HEK293 (cell line): ENCODE results near the gene DDX51.
A peak's percentile ranks its signal among the peaks of the same experiment; 100 is the strongest.

Experiments used
- CTCF ChIA-PET: fragments of 350-600 bp; formaldehyde crosslinking; extraction: SDS; loops from one replicate; lab custom pipeline; 2021; ENCODE audit warnings: antibody characterized with exemption; lab: Yijun Ruan, JAX
- POLR2A ChIA-PET: fragments of 300-600 bp; formaldehyde crosslinking; extraction: SDS; loops from one replicate; lab custom pipeline; 2020; ENCODE audit warnings: antibody characterized with exemption, inconsistent platforms; lab: Yijun Ruan, JAX
- H3K27ac ChIP-seq: fragments of 200-500 bp; sonication (Bioruptor generic); 2 replicates; pipeline ENCODE4 v1.5.1; 2014; ENCODE audit warnings: low read depth, low read length, control low read depth, inconsistent platforms; ENCODE audit errors: extremely low read depth
- H3K36me3 ChIP-seq, 2 experiments: fragments of 200-500 bp in 1 of 2; sonication (Bioruptor generic) in 1 of 2; 1 replicate in 1 of 2; 2 replicates in 1 of 2; pipeline ENCODE4 v1.5.1; 2014 to 2017; ENCODE audit warnings: inconsistent platforms in 2 of 2, low read length in 2 of 2; ENCODE audit not compliant: control insufficient read depth in 2 of 2, insufficient read depth in 1 of 2
- H3K4me1 ChIP-seq: fragments of 200-500 bp; sonication (Bioruptor generic); 2 replicates; pipeline ENCODE4 v1.5.1; 2014; ENCODE audit warnings: mild to moderate bottlenecking, low read length, inconsistent platforms; ENCODE audit not compliant: control insufficient read depth, insufficient read depth
- H3K4me3 ChIP-seq: 2 replicates; pipeline ENCODE4 v1.5.1; 2011; ENCODE audit warnings: low read depth, mild to moderate bottlenecking, control low read depth, low read length, moderate library complexity
- H3K9me3 ChIP-seq: fragments of 200-500 bp; sonication (Bioruptor generic); 2 replicates; pipeline ENCODE4 v1.5.1; 2014; ENCODE audit warnings: low read depth, low read length, inconsistent platforms; ENCODE audit not compliant: control insufficient read depth, insufficient read depth
- BCL6B ChIP-seq: fragments of 450-650 bp; formaldehyde crosslinking; IDR thresholded peaks from 2 replicates; pipeline ENCODE4 v1.5.1; 2017; ENCODE audit warnings: missing biosample characterization, missing genetic modification characterization
- GFI1B ChIP-seq: fragments of 450-650 bp; formaldehyde crosslinking; IDR thresholded peaks from 2 replicates; pipeline ENCODE4 v1.5.1; 2016; ENCODE audit warnings: missing biosample characterization, missing genetic modification characterization
- GLIS1 ChIP-seq: fragments of 450-650 bp; formaldehyde crosslinking; IDR thresholded peaks from 2 replicates; pipeline ENCODE4 v1.5.1; 2016; ENCODE audit warnings: missing biosample characterization, missing genetic modification characterization
- MYNN ChIP-seq: fragments of 450-650 bp; formaldehyde crosslinking; IDR thresholded peaks from 2 replicates; pipeline ENCODE4 v1.5.1; 2016; ENCODE audit warnings: missing biosample characterization, missing genetic modification characterization, borderline replicate concordance
- SETDB1 ChIP-seq: IDR thresholded peaks from one replicate; pipeline ENCODE4 v1.6.1; 2017; ENCODE audit warnings: mild to moderate bottlenecking, low read length, moderate library complexity, mixed read lengths; ENCODE audit not compliant: insufficient read length
- ZBTB10 ChIP-seq: fragments of 450-650 bp; formaldehyde crosslinking; IDR thresholded peaks from 2 replicates; pipeline ENCODE4 v1.5.1; 2016; ENCODE audit warnings: missing biosample characterization, missing genetic modification characterization
- ZFP37 ChIP-seq: fragments of 450-650 bp; formaldehyde crosslinking; IDR thresholded peaks from 2 replicates; pipeline ENCODE4 v1.5.1; 2016; ENCODE audit warnings: missing biosample characterization, missing genetic modification characterization
- ZNF16 ChIP-seq: fragments of 450-650 bp; formaldehyde crosslinking; IDR thresholded peaks from 2 replicates; pipeline ENCODE4 v1.5.1; 2016; ENCODE audit warnings: low read depth, missing biosample characterization, missing genetic modification characterization
- ZNF19 ChIP-seq: fragments of 450-650 bp; formaldehyde crosslinking; IDR thresholded peaks from 2 replicates; pipeline ENCODE4; 2016; ENCODE audit warnings: missing biosample characterization, missing genetic modification characterization, low read depth
- ZNF2 ChIP-seq: fragments of 450-650 bp; formaldehyde crosslinking; IDR thresholded peaks from 2 replicates; pipeline ENCODE4 v1.5.1; 2016; ENCODE audit warnings: missing biosample characterization, missing genetic modification characterization
- ZNF24 ChIP-seq: fragments of 450-650 bp; formaldehyde crosslinking; IDR thresholded peaks from 2 replicates; pipeline ENCODE4 v1.5.1; 2016; ENCODE audit warnings: missing biosample characterization, missing genetic modification characterization
- ZNF248 ChIP-seq: fragments of 450-650 bp; formaldehyde crosslinking; IDR thresholded peaks from 2 replicates; pipeline ENCODE4 v1.5.1; 2017; ENCODE audit warnings: missing biosample characterization, missing genetic modification characterization
- ZNF266 ChIP-seq: fragments of 450-650 bp; formaldehyde crosslinking; IDR thresholded peaks from 2 replicates; pipeline ENCODE4 v1.5.1; 2016; ENCODE audit warnings: missing biosample characterization, missing genetic modification characterization, low read depth
- ZNF416 ChIP-seq: fragments of 450-650 bp; formaldehyde crosslinking; IDR thresholded peaks from 2 replicates; pipeline ENCODE4 v1.5.1; 2016; ENCODE audit warnings: missing biosample characterization, missing genetic modification characterization
- ZNF473 ChIP-seq: fragments of 450-650 bp; formaldehyde crosslinking; IDR thresholded peaks from 2 replicates; pipeline ENCODE4 v1.5.1; 2017; ENCODE audit warnings: missing biosample characterization, missing genetic modification characterization
- ZNF510 ChIP-seq: fragments of 450-650 bp; formaldehyde crosslinking; IDR thresholded peaks from 2 replicates; pipeline ENCODE4 v1.5.1; 2018; ENCODE audit warnings: mild to moderate bottlenecking, missing genetic modification characterization, missing biosample characterization; ENCODE audit not compliant: insufficient replicate concordance
- ZNF530 ChIP-seq: fragments of 450-650 bp; formaldehyde crosslinking; IDR thresholded peaks from 2 replicates; pipeline ENCODE4 v1.5.1; 2016; ENCODE audit warnings: low read depth, missing biosample characterization, missing genetic modification characterization
- ZNF549 ChIP-seq: fragments of 450-650 bp; IDR thresholded peaks from 2 replicates; pipeline ENCODE4 v1.5.1; 2018; ENCODE audit warnings: missing biosample characterization, missing genetic modification characterization, mild to moderate bottlenecking, inconsistent platforms, moderate library complexity
- ZNF626 ChIP-seq: fragments of 450-650 bp; sonication (Bioruptor Pico); formaldehyde crosslinking; IDR thresholded peaks from 2 replicates; pipeline ENCODE4 v1.5.1; 2018; ENCODE audit warnings: missing biosample characterization, missing genetic modification characterization, inconsistent platforms
- ZSCAN30 ChIP-seq: fragments of 450-650 bp; IDR thresholded peaks from 2 replicates; pipeline ENCODE4 v1.5.1; 2018; ENCODE audit warnings: missing biosample characterization, mild to moderate bottlenecking, missing genetic modification characterization, moderate library complexity
- TF ChIP-seq, protein P1 (sequence below): fragments of 450-650 bp; formaldehyde crosslinking; IDR thresholded peaks from 2 replicates; pipeline ENCODE4 v1.5.1; 2016; ENCODE audit warnings: missing biosample characterization, missing genetic modification characterization
- TF ChIP-seq, protein P2 (sequence below): fragments of 450-650 bp; formaldehyde crosslinking; IDR thresholded peaks from 2 replicates; pipeline ENCODE4 v1.5.1; 2016; ENCODE audit warnings: missing biosample characterization, missing genetic modification characterization, low read depth
- TF ChIP-seq, protein P3 (sequence below): fragments of 450-650 bp; formaldehyde crosslinking; IDR thresholded peaks from 2 replicates; pipeline ENCODE4 v1.5.0; 2017; ENCODE audit warnings: missing biosample characterization, missing genetic modification characterization, borderline replicate concordance

Gene DDX51

DNA sequence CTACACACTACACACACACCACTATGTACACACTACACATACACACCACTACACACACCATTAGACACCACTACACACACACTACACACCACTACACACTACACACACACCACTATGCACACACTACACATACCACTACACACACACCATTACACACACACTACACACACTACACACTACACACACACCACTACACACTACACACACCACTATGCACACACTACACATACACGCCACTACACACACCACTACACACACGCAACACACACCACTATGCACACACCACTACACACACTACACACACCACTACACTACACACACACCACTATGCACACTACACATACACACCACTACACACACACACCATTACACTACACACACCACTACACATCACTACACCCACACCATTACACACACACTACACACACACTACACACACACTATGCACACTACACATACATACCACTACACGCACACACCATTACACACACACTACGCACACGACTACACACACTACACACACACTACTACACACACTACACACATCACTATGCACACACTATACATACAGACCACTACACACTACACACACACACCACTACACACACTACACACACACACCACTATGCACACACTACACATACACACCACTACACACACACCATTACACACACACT lies 13.8 kb upstream of the DDX51 start (continued):
- TF ChIP-seq BCL6B (tag by site-specific recombination) (0 out of 2 replicates have a peak, but pooled peaks have one; percentile 7), ZNF24 (tag by site-specific recombination) (no peak), ZSCAN30 (no peak), ZFP37 (no peak), GFI1B (tag by site-specific recombination) (no peak), ZNF248 (tag by site-specific recombination) (0 out of 2 replicates have a peak, but pooled peaks have one; percentile 21), ZNF510 (tag by site-specific recombination) (no peak), ZNF266 (tag by site-specific recombination) (peak; percentile 44; the same call in 1 of the 2 replicates), SETDB1 (no peak), ZNF549 (tag by site-specific recombination) (no peak)
- TF ChIP-seq, protein P1, sequence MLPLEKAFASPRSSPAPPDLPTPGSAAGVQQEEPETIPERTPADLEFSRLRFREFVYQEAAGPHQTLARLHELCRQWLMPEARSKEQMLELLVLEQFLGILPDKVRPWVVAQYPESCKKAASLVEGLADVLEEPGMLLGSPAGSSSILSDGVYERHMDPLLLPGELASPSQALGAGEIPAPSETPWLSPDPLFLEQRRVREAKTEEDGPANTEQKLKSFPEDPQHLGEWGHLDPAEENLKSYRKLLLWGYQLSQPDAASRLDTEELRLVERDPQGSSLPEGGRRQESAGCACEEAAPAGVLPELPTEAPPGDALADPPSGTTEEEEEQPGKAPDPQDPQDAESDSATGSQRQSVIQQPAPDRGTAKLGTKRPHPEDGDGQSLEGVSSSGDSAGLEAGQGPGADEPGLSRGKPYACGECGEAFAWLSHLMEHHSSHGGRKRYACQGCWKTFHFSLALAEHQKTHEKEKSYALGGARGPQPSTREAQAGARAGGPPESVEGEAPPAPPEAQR (tag by site-specific recombination) = no peak
- TF ChIP-seq, protein P2, sequence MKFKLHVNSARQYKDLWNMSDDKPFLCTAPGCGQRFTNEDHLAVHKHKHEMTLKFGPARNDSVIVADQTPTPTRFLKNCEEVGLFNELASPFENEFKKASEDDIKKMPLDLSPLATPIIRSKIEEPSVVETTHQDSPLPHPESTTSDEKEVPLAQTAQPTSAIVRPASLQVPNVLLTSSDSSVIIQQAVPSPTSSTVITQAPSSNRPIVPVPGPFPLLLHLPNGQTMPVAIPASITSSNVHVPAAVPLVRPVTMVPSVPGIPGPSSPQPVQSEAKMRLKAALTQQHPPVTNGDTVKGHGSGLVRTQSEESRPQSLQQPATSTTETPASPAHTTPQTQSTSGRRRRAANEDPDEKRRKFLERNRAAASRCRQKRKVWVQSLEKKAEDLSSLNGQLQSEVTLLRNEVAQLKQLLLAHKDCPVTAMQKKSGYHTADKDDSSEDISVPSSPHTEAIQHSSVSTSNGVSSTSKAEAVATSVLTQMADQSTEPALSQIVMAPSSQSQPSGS (tag by site-specific recombination) = no peak
- TF ChIP-seq, all 188 proteins: peak for 27

- ChIA-PET CTCF (no interaction called here), POLR2A (no interaction called here)
- no peak overlapping the region for H3K27ac ChIP-seq
- no peaks in the 10 kb centered on the region for H3K9me3 ChIP-seq
- H3K4me3 ChIP-seq = no peak overlapping the region
- H3K4me1 ChIP-seq = no peaks in the 10 kb centered on the region
- H3K36me3 ChIP-seq = peaks cover 13 to 38% of the 10 kb centered on the region in 2 experiments; a peak in 2 of 3 replicates
- no peak for TF ChIP-seq ZNF19
- no peak for TF ChIP-seq ZNF626 (tag by site-specific recombination)
- no peak for TF ChIP-seq MYNN
- TF ChIP-seq, protein P3, sequence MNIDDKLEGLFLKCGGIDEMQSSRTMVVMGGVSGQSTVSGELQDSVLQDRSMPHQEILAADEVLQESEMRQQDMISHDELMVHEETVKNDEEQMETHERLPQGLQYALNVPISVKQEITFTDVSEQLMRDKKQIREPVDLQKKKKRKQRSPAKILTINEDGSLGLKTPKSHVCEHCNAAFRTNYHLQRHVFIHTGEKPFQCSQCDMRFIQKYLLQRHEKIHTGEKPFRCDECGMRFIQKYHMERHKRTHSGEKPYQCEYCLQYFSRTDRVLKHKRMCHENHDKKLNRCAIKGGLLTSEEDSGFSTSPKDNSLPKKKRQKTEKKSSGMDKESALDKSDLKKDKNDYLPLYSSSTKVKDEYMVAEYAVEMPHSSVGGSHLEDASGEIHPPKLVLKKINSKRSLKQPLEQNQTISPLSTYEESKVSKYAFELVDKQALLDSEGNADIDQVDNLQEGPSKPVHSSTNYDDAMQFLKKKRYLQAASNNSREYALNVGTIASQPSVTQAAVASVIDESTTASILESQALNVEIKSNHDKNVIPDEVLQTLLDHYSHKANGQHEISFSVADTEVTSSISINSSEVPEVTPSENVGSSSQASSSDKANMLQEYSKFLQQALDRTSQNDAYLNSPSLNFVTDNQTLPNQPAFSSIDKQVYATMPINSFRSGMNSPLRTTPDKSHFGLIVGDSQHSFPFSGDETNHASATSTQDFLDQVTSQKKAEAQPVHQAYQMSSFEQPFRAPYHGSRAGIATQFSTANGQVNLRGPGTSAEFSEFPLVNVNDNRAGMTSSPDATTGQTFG = peak; percentile 84; the same call in 1 of the 2 replicates
- peak; percentile 10; the same call in 1 of the 2 replicates for TF ChIP-seq ZNF248 (tag by site-specific recombination)
- TF ChIP-seq ZNF2 = peak; percentile 31; the same call in 1 of the 2 replicates
- no peak for TF ChIP-seq ZNF530 (tag by site-specific recombination)
- no peak for TF ChIP-seq GLIS1 (tag by site-specific recombination)
- TF ChIP-seq ZNF473 (tag by site-specific recombination) = peak; percentile 74; the same call in 1 of the 2 replicates
- no peak for TF ChIP-seq ZBTB10 (tag by site-specific recombination)
- no peak for TF ChIP-seq ZNF16 (tag by site-specific recombination)
- TF ChIP-seq ZNF416 = no peak
Observed at GRCh38 chr12:132156573-132157325, 12.6 kb upstream of the DDX51 start.
